GM18951 (cell line): Measurements from ENCODE around the gene CTU2.

Experiments
- POLR2A ChIP-seq: IDR thresholded peaks from 4 replicates; pipeline ENCODE4 v1.6.1; 2011; ENCODE audit warnings: mild to moderate bottlenecking; ENCODE audit not compliant: insufficient read length, insufficient read depth; ENCODE audit errors: extremely low read depth
- in situ Hi-C: fragments of 300-500 bp; cut with MboI; formaldehyde crosslinking; loops from one replicate; pipeline ENCODE4 v1.12.0; 2022; ENCODE audit warnings: low sequenced_read_pairs, mixed read lengths, inconsistent platforms; ENCODE audit not compliant: unreplicated experiment

The CTU2 gene

DNA sequence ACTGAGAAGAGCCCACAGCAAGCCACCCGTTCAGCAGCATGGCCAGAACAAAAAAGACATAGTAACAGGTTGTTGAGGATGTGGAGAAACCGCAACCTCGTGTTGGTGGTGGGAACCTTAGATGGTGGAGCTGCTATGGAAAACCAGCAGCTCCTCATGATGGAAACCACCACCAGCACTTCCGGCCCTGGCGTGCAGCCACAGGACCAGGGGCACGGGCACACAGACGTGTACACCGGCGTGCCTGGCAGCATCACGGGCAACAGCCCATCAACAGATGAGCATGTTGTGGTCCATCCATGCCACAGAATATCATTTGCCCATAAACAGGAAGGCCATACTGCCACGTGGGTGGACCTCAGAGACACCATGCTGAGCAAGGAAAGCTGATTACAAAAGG is 11.9 kb downstream of the CTU2 start:
- in situ Hi-C loops, result no loop called here
- no peak for TF ChIP-seq POLR2A

DNA sequence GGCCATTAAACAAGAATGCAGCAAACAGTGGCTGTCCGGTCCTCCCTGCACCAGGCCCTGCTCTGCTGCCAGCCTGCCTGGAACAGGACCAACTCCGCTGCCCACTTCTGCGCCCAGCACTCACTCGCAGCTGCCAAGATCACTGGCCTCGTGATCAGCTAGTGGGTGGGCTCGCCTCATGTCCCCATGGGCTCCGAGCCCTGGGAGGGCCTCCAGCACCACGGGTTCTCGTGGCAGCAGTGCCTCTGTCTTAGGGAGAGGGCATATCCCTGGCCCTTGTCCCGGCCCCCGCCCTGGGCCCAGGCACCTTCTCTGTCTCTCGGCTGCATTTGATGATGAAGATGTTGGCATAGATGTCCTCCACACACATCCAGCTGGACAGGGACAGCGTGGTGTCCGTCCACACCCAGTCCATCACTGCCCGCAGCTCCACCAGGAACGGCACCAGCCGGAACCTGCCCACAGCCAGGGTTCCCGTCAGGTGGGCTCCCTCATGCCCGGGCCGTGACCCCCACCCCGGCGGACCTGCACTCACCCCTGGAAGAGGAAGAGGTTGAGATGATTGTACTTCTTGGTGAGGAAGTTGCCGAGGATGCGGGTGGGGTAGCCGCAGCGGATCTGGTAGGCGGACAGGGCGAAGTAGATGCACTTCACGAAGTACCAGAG is 13.1 kb downstream of the CTU2 start:
- TF ChIP-seq POLR2A, result no peak
- in situ Hi-C loops, result no loop called here

DNA sequence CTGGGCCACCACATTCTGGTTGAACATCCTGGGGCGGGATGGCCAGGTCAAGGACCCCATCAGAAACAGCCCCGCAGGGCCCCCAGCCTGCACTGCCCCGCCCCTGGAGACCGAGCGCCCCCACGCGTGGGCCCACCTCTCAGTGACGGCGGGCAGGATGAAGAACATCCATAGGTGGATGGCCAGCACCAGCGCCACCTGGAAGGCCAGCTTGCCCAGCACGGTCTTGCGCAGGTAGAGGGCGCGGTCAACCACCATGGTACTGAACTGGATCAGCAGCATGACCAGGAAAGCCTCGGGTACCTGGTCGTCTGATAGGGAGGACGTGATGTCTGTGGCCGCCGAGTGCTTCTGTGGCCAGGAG is 13.6 kb downstream of the CTU2 start:
- in situ Hi-C loops, result no loop called here
- TF ChIP-seq POLR2A, result no peak

DNA sequence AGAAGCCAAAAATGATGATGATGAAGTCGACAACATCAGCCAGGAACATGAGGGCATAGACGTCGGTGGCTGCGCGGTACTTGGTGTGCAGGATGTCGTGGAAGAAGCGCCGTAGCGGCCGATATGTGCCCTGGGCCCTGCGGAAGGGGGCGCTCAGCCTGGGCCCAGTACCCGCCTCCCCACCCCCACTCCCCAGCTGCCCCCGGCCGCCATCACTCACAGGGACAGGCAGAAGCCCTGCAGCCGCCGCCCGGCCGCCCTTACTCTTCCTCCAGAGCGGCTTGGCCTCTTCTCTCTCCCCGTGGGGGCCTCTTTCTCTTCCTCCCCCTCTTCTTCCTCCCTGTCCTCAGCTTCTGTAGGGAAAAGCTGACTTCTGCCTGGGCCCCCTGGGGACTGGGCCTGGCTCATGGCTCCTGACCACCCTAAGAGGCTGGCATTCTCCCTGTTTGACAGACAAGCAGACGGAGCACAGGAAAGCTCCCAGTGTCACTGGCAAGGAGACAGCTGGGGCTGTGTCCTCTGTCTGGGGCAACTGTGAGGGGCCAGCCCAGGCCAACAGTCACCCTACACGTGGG is 14.2 kb downstream of the CTU2 start:
- peak; percentile 10 for TF ChIP-seq POLR2A
- in situ Hi-C loops, result no loop called here

DNA sequence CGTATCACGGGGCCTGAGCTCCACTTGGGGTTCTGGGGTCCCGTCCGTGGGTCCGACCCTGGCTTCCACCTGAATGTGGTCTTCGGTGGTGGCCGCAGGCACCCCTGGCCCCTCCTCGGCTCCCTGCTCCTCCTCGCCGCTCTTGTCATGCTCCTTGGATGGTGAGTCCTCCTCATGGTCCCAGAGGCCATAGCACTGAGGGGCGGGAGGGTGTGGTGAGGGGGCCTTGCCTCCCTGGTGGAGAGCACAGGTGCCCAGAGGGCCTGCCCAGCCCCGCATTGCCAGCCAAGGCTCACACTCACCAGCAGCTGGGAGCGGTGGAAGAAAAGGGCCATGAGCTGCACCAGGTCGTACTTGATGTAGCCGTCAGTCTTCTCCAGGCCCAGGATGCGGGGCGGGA is 14.9 kb downstream of the CTU2 start:
- TF ChIP-seq POLR2A, result no peak
- in situ Hi-C loops, result no loop called here

GRCh38 chr16:88721815-88722755 is 15.8 kb downstream of the CTU2 start:
- no peak for TF ChIP-seq POLR2A
- in situ Hi-C loops, result no loop called here

DNA sequence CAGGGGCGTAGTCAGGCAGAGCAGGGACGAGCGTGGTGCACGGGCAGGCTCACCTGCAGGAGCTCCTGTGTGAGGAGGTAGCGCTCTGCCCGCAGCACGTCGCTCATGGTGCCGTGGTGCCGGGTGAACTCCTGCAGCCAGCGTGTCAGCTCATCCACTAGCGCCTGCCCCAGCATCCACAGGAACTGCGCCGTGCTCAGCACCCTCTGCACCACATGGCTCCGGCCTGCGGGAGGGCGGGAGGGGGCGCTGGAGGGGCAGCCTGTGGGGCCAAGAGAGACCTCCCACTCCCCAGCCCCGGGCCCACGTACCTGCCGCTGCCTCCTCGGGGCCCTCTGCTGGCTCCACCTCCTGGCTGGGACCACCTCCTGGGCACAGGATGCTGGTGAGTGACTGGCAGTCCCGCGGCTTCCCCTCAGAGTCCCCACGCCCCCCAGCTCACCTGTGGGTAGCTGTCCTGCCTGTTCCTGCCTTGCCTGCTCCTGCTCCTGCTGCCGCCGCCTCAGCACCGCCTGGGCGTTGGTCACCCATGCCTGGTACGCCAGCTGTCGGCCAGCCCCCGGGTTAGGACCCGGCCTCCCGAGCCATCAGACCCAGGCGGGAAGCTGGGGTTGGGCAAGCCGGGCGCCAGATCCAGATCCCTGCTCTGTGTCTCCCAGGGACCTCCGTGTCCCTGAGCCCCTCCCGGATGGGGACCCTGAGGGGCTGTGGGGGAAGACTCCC is 16.6 kb downstream of the CTU2 start:
- no peak for TF ChIP-seq POLR2A
- in situ Hi-C loops, result no loop called here

DNA sequence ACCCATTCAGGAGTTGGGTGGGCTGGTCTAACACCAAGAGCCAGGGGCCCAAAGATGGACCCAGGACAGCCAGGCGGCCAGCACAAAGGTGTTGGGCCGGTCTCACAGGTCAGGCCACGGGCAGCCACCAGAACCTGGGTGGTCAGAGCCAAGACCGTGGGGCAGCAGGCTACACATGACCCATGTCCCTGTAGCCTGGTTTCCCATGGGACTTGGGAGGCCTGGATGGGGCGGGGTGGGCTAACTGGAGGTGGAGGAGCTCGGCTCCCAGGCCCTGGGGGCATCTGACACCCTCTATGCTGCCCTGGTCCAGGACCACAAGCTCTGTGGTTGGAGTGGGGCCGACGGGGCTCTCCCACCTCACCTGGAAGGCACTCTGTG is 17.2 kb downstream of the CTU2 start:
- in situ Hi-C loops, result no loop called here
- no peak for TF ChIP-seq POLR2A

- in situ Hi-C loops, result no loop called here
- no peak for TF ChIP-seq POLR2A
Measured at GRCh38 chr16:88723911-88724310, 17.6 kb downstream of the CTU2 start.

- in situ Hi-C loops, result no loop called here
- no peak for TF ChIP-seq POLR2A
Measured at GRCh38 chr16:88724855-88725555, 18.7 kb downstream of the CTU2 start.

- TF ChIP-seq POLR2A, result no peak
- in situ Hi-C loops, result no loop called here
Measured at GRCh38 chr16:88725609-88726407, 19.5 kb downstream of the CTU2 start.

DNA sequence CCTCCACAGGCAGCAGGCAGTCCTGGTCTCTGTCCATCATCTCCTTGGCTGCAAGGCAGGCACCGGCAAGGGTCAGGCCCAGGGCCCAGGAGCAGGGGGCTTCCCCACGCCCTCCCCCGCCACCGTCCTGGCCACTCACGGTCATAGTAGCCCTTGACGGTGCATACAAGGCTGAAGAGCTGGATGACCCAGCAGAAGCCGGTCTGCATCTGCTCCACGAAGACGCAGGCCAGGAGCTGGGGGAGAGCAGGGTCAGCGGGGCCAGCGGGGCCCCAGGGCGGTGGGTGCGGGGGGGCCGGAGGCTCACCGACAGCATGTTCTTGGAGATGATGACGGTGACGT is 20.1 kb downstream of the CTU2 start:
- no peak for TF ChIP-seq POLR2A
- in situ Hi-C loops, result no loop called here

DNA sequence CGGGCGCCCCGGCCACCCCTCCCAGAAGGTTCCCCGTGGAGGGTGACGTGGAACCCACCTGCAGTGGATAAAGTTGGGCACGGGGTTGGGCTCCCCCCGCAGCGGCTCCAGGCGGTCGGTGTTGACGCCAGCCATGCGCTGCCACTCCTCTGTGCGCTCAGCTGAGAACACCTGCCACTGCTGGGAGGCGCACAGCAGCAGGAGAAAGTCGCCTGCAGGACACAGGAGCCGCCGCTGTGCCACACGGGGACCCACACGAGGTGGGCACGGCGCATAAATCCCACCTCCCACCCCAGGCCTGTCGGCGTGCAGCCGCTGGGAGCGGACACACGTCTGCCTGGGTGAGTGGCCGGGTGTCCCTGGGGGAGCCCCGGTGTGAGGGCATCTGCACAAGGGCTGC is 20.7 kb downstream of the CTU2 start:
- in situ Hi-C loops, result no loop called here
- no peak for TF ChIP-seq POLR2A
